Fibroblast of skin of left biceps (primary cell): ENCODE data around the gene SH3BP1.
"Not testable (repeated sequence)": the region's sequence is repeated elsewhere in the genome, so short reads cannot be mapped to it uniquely, and the experiment has no call there.

Experiments used
- DNase-seq, 2 experiments: peaks; one replicate each; pipeline ENCODE4 v3.0.0-alpha.2; 2013; ENCODE audit warnings: low read depth in 2 of 2

SH3BP1 gene

DNA sequence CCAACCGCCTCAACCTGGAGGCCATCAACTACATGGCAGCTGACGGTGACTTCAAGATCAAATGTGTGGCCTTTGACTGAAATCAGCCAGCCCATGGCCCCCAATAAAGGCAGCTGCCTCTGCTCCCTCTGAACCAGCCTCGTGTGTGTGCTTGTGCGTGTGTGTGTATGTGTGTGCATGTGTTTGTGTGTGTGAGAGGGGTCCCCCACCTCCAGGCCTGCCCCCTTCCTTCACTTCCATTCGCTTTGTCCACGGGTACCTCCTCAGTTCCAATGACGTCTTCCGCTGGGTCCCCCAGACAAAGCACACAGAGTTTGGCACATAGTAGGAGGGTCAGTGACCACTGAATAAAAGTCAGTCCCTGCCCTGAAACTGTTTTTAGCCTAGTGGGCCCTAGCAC is 40.2 kb downstream of the SH3BP1 start:
- no peak for DNase-seq

DNA sequence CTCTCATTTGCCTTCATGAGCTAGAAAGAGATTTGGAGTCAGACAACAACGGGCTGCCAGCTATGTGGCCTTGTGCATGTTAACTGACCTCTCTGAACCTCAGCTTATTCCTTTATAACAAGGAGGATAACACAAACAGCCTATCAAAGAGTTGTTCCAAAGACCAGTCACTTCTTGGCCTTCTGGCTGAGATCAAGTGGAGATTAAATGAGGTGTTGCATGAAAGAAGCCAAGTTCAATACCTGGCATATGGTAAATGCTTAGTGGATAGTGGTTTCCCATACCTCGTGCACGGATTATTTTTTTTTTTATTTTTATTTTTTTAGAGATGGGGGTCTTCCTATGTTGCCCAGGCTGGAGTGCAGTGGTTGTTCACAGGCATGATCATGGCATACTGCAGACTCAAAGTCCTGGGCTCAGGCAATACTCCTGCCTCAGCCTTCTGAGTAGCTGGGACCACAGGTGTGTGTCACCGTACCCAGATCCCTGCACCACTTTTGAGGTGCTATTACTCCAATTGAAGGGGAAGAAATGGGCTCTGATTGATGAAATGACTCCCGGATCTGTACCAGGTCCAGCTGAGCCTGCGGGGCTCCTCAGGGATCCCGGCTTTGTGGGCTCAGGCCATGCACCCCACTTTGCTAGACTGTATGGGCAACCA is 40.9 kb downstream of the SH3BP1 start:
- DNase-seq = no peak

DNA sequence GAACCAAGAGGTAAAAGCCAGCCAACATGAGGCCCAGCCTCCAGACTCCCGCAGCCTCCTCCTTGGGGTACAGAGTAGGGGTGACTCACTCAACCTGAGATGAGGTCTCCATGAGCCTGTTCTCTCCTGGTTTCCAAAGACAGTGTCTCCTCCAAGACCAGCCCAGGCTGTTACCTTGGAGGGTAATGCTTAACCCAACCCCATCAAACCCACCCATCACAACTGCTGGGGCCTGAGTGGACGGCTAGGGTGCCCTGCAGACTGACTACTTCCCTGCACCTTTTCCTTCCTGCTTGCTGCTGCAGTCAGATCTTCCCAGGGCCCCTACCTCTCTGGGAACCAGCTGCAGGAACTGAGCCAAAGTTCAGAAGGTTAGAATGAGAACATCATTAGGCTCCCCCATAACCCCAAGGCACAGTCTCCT is 41.5 kb downstream of the SH3BP1 start:
- no peak for DNase-seq

DNA sequence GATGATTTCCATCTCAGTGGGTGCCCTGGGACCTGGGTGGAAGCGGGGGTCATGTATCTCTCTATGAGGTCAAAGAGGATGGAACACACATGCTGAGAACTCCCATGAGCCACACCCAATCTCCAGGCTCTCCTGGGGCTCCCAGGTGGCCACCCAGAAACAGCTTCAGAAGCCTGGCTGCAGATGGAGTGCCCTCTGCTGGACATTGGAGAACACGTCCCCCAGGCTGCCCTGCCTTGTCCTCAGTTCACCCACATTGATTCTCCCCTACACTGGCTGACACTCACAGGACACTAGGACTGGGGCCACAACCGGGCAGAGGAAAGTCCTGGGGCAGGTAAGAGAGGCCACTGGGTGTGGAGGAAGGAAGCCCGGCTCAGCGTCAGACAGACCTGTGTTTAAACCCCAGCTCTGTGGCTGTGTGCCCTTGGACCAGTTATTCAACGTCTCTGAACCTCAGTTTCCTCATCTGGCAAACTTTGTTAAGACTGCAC is 42.1 kb downstream of the SH3BP1 start:
- DNase-seq = no peak

DNA sequence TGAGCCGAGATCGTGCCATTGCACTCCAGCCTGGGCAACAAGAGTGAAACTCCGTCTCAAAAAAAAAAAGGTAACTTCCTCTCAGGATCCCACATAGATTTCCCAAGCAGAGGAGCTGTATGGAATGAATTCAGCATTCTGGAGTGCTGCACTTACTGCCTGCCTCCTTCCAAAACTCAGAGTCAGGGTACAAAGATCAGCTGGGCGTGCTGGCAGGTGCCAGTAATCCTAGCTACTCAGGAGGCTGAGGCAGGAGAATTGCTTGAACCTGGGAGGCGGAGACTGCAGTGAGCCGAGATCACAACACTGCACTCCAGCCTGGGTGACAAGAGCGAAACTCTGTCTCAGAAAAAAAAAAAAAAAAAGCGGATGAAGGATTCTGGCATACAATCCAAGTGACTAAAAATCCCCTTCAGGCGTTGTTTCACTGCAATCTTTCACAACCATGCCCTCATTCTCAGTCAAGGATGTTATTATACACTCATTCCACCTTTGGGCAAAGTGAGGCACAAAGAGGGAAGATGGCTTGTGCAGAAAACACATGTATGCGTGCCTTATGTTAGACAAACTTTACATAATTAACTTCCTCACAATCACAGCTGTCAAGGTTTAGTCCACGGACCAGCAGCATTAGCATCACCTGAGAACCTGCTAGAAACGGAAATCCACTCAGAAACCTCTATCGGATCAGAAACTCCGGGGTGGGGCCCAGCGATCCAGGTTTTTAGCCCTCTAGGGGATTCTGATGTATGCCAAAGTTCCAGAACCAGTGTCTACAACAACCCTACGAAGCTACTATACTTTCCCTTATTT is 45.5 kb downstream of the SH3BP1 start:
- DNase-seq = no peak

DNA sequence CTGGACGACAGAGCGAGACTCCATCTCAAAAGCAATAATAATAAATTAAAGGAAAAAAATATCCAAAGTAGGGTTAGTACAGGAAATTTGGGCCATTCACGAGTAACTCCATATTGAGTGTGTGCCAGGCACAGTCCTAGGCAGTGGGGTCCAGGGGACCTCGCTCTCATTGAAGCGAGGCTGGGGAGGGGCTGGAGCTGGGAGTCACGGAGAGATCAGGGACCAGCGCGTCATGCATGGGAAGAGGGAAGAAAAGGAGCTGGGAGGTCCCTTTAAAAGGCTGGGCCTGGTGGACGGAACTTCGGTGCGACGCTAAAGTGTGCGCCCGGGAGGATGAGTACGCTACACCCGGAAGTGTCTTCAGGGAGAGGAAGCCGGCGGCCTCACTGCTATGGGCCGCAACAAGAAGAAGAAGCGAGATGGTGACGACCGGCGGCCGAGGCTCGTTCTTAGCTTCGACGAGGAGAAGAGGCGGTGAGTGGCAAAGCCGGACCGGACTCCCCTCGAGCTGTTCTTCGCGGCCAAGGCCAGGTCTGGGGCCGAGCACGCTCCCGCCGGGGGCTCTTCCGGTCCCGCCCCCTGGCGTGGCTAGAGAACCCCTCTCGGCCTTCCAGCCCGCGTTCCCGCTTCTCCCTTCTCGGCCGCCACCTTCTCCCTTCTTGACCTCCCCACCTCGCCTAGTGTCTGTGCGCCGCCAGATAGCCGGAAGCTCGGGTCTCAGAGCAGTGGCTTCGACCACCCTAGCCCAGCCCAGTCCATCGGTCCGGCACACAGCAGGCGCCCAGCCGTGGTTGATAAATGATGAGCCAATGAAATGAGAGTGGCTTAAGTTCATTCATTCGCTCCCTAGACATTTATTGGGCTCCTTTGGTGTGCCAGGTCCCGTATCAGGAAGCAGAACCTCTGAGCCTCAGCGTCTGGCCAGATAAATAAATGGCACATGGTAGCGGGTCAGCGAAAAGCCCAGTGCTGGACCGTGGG is 46.8 kb downstream of the SH3BP1 start, which contains the start of gene NOL12:
Gene NOL12, plus strand, starts transcription at position 342 of the 981 bp plus-strand sequence. Its CDS starts 50 bp downstream, at position 392.
- DNase-seq = peak; percentile 59 to 62

DNA sequence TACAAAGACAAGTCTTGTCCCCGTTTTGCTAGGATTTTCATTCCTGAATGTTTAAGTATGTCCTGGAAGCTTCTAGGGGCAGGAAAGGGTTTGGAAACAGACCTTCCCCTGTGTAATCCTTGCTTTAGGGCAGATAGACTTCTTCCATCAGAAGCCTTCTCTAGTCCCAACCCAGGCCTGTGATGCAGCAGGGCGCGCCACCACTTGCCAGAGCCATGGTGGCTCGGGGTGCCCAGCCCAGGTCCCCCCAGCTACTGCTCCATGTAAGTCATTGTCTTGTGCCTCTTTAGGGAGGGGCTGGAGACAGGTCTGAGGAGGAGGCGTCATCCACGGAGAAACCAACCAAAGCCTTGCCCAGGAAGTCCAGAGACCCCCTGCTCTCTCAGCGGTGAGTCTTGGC is 50.9 kb downstream of the SH3BP1 start:
- DNase-seq = no peak

DNA sequence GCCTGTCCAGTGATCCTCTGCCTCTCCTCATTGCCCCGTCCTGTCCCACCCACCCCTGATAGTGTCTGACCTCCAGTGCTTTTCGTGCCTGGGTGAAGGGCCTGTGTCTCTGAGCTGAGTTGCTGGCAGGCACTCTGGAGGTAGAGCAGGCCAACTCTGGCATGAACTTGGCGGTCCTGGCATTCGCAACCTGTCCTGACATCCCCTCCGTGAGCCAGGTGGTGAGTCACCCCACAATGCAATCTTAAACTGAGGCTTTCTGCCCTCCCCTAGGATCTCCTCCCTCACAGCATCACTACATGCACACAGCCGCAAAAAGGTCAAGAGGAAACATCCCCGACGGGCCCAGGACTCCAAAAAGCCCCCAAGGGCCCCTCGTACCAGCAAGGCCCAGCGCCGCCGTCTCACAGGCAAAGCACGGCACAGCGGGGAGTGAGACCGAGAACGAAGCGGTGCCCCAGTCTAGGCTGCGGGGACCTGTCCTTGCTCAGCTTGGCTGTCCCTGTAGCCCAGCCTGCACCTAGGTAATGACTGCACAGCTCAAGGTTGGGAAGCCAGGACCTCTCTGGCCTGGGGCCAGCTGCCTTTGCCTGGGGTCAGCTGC is 51.5 kb downstream of the SH3BP1 start:
- DNase-seq = no peak

DNA sequence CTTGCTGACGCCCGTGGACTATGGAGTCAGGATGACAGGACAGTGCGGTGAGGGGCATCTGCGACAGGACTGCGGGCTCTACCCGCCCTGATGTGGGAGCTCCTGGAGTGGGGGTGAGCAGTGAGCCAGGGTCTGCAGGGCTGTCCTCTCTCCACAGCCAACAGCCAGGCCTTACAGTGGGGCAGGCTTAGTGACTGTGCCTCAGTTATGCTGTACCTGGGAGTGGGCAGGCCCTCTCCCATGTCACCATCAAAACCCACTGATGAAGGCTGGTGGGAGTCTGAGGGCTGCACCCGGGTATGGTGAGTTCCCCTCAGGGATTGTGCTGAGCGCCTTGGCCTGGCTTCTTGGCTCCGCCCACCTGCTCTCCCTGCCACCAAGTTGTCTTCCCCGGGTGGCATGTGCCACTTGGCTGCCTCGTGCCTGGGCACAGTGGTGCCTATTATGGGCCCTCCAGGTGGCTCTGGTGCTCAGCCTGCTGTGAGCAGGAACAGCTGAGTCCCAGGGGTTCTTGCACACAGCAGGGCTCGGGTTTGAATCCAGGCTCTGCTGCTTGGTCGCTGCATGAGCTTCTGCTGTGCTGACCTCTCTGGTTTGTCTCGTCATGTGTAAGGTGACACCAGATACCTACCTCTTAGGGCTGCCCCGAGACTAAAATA is 53.3 kb downstream of the SH3BP1 start:
- DNase-seq = no peak

DNA sequence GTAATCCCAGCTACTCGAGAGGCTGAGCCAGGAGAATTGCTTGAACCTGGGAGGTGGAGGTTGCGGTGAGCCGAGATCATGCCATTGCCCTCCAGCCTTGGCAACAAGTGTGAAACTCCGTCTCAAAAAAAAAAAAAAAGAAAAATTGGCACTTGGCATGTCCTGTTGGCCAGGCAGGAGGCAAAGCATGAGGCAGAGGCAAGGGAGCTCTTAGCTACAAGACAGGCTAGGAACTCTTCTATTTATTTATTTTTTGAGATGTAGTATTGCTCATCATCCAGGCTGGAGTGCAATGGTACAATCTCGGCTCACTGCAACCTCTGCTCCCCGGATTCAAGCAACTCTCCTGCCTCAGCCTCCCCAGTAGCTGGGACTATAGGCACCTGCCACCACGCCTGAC is 54.7 kb downstream of the SH3BP1 start:
- not testable (repeated sequence) for DNase-seq

DNA sequence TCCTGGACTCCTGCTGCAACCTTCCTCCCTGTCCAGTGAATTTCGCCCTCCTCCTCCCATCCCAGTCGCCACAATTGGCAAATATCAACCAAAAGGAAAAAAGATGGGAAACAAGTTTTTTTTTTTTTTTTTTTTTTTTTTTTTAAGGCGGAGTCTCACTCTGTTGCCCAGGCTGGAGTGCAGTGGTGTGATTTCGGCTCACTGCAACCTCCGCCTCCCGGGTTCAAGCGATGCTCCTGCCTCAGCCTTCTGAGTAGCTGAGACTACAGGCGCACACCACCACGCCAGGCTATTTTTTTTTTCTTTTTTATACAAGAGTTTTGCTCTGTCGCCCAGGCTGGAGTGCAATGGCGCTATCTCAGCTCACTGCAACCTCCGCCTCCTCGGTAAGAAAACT is 56.8 kb downstream of the SH3BP1 start:
- not testable (repeated sequence) for DNase-seq

DNA sequence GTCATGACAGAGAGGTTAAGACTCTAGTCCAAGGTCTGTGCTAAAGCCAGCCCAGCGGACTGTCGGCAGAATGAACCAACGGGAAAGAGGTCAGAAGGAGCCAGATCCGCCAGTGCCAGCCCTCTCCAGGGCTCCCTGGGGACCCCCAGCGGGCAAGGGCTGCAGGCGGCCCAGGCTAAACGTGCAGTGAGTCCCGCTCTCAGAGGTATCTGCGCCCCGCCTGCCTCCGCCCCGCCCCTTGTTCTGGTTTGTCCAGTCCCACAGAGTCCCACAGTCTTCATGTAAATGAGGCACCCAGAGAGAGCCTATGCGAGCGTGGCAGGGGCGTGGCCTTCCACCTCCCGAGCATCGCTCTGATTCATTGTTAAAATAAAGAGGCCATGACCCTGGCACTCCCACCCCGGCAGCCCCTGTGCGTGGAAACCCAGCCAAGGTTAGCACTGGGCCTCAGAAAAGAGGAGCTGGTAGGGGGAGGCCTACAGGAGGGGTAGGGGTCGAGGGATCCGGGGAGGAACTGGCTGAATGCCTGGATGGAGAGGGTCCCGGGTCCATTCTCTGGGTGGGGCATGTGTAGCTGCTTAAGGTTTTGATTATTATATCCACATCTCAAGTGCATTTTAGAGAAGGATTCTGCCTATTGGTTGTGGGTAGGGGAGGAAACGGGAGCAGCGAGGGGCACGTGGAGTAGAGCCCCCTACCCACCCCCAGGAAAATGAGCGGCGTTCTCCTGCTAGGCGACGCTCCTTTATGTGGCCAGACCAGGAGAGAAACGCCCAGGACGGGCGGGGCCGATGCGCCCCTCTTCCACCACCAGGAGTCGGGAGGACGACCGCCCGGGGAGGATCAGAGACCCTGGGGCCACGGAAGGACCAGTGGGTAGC is 57.4 kb downstream of the SH3BP1 start, which contains the start of gene TRIOBP:
Gene TRIOBP, plus strand, starts transcription at position 392 of the 881 bp plus-strand sequence. CDS start 4,318 bp downstream, outside the sequence.
- DNase-seq = peak; percentile 78 to 84

DNA sequence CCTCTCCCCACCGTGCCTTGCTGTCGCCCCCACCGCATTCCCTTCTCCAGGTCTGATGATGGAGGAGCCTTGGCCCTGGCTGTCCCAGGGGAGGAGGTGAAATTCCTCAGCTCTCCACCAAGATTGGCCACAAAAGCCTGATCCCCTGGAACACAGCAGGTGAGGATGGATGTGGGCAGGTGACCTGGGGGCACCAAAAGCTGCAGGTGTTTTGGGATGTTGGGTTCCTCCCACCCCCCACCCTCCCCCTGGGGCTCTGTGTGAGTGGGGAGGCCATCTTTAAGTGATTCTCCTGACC is 58.0 kb downstream of the SH3BP1 start:
- no peak for DNase-seq

DNA sequence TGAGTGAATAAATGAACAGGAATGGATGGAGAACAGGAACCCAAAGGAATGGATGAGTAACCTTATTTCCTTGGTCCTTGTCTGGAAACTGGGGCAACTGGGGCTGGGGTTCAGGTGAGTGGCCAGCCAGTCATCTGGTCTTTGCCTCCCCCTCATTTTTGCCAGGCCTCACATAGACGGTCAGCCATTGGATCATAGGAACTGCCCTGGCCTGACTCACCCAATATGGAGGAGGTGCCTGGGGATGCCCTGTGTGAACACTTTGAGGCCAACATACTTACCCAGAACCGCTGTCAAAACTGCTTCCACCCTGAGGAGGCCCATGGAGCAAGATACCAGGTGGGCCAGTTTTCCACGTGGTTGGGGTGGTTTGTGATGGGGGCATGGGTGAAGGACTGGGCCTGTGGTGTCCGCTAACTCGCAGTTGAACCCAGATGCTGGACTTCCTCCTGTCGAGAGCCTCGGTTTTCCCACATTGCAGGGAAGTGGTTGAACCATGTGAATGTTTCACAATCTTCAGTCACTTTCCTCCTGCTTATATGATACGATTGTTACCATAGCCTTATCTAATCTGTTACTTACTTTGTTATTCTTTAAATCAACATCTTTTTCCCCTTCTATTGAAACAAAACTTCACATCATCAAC is 61.8 kb downstream of the SH3BP1 start:
- no peak for DNase-seq

DNA sequence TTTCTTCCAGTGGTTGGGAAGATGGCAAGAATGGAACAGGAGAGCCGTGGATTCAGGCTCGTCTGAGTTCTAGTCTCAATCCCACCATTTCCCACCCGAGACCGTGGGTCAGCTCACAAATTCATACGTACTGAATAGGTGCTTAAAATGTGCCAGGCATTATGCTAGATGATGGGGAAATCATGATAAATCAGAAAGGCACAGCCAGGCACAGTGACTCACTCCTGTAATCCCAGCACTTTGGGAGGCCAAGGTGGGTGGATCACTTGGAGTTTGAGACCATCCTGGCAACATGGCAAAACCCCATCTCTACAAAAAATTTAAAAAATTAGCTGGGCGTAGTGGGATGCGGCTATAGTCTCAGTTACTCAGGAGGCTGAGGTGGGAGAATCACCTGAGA is 64.4 kb downstream of the SH3BP1 start:
- no peak for DNase-seq

DNA sequence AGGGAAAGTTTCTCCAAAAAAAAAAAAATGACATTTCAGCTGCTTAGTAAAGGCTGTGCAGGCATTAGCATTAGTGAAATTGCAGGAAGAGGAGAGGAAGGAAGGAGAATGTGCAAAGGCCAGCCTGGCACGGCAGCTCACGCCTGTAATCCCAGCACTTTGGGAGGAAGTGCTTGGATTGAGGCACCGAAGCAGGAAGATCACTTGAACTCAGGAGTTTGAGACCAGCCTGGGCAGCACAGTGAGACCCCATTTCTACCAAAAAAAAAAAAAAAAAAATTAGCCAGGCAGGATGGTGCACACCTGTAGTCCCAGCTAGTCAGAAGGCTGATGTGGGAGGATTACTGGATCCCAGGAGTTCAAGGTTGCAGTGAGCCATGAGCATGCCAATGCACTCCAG is 65.2 kb downstream of the SH3BP1 start:
- no peak for DNase-seq

DNA sequence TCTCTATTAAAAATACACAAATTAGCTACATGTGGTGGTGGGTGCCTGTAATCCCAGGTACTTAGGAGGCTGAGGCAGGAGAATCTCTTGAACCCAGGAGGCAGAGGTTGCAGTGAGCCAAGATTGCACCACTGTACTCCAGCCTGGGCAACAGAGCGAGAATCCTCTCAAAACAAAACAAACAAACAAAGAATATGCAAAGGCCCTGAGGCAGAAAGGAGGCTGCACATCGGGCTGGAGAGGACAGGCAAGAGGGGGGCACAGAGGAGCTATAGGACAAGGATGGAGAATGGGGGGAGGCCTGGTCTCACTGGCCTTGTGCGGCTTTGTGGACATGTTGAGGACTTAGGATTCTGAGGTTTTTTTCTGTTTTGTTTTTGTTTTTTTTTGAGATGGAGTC is 65.7 kb downstream of the SH3BP1 start:
- DNase-seq = no peak
